BLaER1 treated with 17β-estradiol and CSF1 and Interleukin-3, amounts not matched to agents 10 nM and 100 nM (cell line): ENCODE results near the gene MSANTD3.

Source experiments
- H3K27ac ChIP-seq, 11 experiments: shearing (Covaris generic); formaldehyde crosslinking; 2 replicates each; pipeline ENCODE4 v1.8.1; 2022
- H3K27me3 ChIP-seq, 11 experiments: shearing (Covaris generic); formaldehyde crosslinking; 2 replicates each; pipeline ENCODE4 v1.8.1; 2022
- H3K36me3 ChIP-seq, 11 experiments: shearing (Covaris generic); formaldehyde crosslinking; 2 replicates each; pipeline ENCODE4 v1.8.1; 2022
- H3K4me1 ChIP-seq, 10 experiments: shearing (Covaris generic); formaldehyde crosslinking; 2 replicates each; pipeline ENCODE4 v1.8.1; 2022
- H3K4me2 ChIP-seq, 11 experiments: shearing (Covaris generic); formaldehyde crosslinking; 2 replicates each; pipeline ENCODE4 v1.8.1; 2022
- H3K4me3 ChIP-seq, 10 experiments: shearing (Covaris generic); formaldehyde crosslinking; 2 replicates each; pipeline ENCODE4 v1.8.1; 2022
- H3K9ac ChIP-seq, 11 experiments: shearing (Covaris generic); formaldehyde crosslinking; 2 replicates each; pipeline ENCODE4 v1.8.1; 2022
- H3K9me3 ChIP-seq, 11 experiments: shearing (Covaris generic); formaldehyde crosslinking; replicated peaks in 1 of 11; 2 replicates each; pipeline ENCODE4 v1.8.1; 2022
- H4K20me1 ChIP-seq, 11 experiments: shearing (Covaris generic); formaldehyde crosslinking; 2 replicates each; pipeline ENCODE4 v1.8.1; 2022
- Cebpa-rat ChIP-seq, 11 experiments: shearing (Covaris generic); IDR thresholded peaks; 2 replicates each; pipeline ENCODE4 v1.8.1; 2022

Gene MSANTD3

DNA sequence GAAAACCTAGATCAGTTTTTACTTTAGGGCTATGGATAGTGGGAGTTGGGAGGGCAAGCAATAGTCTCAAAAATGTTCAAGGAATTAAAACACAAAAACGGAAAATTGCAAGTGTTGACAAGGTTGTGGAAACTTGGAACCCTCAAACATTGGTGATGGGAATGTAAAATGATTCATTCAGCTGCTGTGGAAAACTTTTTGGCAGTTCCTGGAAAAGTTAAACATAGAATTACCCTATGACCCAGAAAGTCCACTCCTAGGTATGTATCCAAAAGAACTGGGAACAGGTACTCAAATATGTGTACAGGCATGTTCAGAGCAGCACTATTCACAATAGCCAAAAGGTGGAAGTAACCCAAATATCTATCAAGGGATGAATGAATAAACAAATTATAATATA, 1.2 kb upstream of the MSANTD3 start:
- Histone ChIP-seq H3K4me2 (peak overlapping the region in 7 of 11 experiments; percentile 73 to 91 (median 82); a peak in 13 of 22 replicates), H3K9me3 (no peaks in the 10 kb centered on the region), H3K27me3 (no peaks in the 10 kb centered on the region), H3K36me3 (0 out of 22 replicates have a peak, but pooled peaks cover 0 to 4% (median 0%) of the 10 kb centered on the region in 11 experiments), H3K27ac (peak overlapping the region in 4 of 11 experiments; percentile 80 to 88 (median 86); a peak in 2 of 22 replicates), H3K9ac (no peak overlapping the region; a peak in 1 of 22 replicates), H3K4me1 (peaks cover 22 to 34% (median 31%) of the 10 kb centered on the region in 10 experiments), H3K4me3 (no peak overlapping the region), H4K20me1 (peaks cover 0 to 16% (median 0%) of the 10 kb centered on the region in 11 experiments; a peak in 4 of 22 replicates)
- TF ChIP-seq Cebpa-rat (IDR thresholded peaks at IDR 0.05): no peak

DNA sequence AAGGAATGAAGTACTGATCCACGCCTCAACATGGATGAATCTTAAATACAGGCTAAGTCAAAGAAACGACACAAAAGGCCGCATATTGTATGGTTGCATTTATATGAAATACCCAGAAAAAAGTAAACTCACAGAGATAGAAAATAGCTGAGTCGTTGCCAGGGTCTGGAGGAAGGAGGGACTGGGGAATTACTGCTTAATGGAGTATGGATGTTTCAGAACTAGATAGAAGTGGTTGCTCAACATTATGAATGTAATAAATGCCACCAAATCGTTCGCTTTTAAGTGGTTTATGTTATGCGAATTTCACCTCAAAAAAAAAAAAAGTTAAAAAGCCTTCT, 784 bp upstream of the MSANTD3 start:
- Histone ChIP-seq H4K20me1 (peaks cover 0 to 17% (median 0%) of the 10 kb centered on the region in 11 experiments; a peak in 5 of 22 replicates), H3K4me1 (peaks cover 22 to 34% (median 31%) of the 10 kb centered on the region in 10 experiments), H3K36me3 (0 out of 22 replicates have a peak, but pooled peaks cover 0 to 4% (median 0%) of the 10 kb centered on the region in 11 experiments), H3K9ac (peak overlapping the region; percentile 81 to 95 (median 89); a peak in 20 of 22 replicates), H3K4me2 (peak overlapping the region; percentile 73 to 91 (median 85)), H3K27ac (peak overlapping the region in 9 of 11 experiments; percentile 70 to 88 (median 85); a peak in 17 of 22 replicates), H3K27me3 (no peaks in the 10 kb centered on the region), H3K4me3 (peak overlapping the region; percentile 75 to 91 (median 84); a peak in 19 of 20 replicates), H3K9me3 (no peaks in the 10 kb centered on the region)
- TF ChIP-seq Cebpa-rat (IDR thresholded peaks at IDR 0.05): 0 out of 22 replicates have a peak, but pooled peaks of 1 of the 11 experiments have one; percentile 24

- peak overlapping the region; percentile 75 to 91 (median 84) for H3K4me3 ChIP-seq
- peak overlapping the region; percentile 81 to 95 (median 89) for H3K9ac ChIP-seq
- no peaks in the 10 kb centered on the region for H3K27me3 ChIP-seq
- TF ChIP-seq Cebpa-rat (IDR thresholded peaks at IDR 0.05): no peak
- H4K20me1 ChIP-seq: peaks cover 0 to 23% (median 0%) of the 10 kb centered on the region in 11 experiments; a peak in 5 of 22 replicates
- H3K4me1 ChIP-seq: peaks cover 22 to 34% (median 31%) of the 10 kb centered on the region in 10 experiments
- H3K36me3 ChIP-seq: peaks cover 0 to 5% (median 0%) of the 10 kb centered on the region in 11 experiments; a peak in 3 of 22 replicates
- H3K9me3 ChIP-seq: no peaks in the 10 kb centered on the region
- peak overlapping the region; percentile 50 to 88 (median 84); a peak in 21 of 22 replicates for H3K27ac ChIP-seq
- peak overlapping the region; percentile 80 to 94 (median 89) for H3K4me2 ChIP-seq
These were observed 672 bp downstream of the MSANTD3 start for GRCh38 chr9:100427366-100428263.

DNA sequence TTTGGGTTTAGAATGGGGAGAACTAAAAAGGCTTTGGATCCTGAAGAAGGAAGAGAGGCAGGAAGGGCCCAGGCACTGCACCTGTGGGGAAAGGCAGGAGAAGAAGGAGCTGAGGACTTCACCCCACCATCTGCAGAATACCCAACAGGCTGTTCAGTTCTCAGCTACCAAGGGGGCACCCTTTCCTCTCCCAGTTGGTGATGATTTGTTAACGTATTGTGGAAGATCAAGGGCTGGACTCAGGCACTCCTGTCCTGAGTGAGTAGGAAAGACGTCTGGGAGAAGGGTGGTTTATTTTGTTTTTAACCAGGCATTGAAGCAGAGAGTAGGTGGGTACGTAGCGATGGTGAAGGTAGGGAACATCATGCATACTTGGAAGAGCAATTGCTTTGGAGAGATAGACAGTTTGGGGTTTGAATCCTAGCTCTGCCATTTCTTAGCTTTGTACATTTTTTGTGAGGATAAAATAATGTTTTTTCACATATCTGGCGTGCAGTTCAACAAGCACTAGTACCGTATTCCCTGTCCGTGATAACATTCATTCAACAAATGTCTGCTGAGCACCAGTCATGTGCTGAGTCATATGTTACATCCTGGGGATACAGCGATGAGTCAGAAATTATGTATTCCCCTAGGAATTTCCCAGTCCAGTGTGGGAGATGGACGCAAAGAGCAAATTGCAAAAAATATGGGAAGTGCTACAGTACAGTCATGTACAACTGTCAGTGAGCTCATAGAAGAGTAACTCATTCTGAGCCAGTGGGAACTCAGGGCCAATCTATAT, 2.1 kb downstream of the MSANTD3 start:
- Histone ChIP-seq H3K4me3 (peak overlapping the region in 4 of 10 experiments; percentile 11 to 90 (median 86); a peak in 2 of 20 replicates), H4K20me1 (peaks cover 0 to 30% (median 0%) of the 10 kb centered on the region in 11 experiments; a peak in 5 of 22 replicates), H3K4me2 (peak overlapping the region; percentile 80 to 94 (median 89)), H3K9ac (peak overlapping the region in 2 of 11 experiments; percentile 90 to 95; a peak in 1 of 22 replicates), H3K27ac (0 out of 22 replicates have a peak overlapping the region, but pooled peaks of 2 of the 11 experiments have one; percentile 1 to 34), H3K27me3 (no peaks in the 10 kb centered on the region), H3K9me3 (no peaks in the 10 kb centered on the region), H3K4me1 (peaks cover 22 to 34% (median 31%) of the 10 kb centered on the region in 10 experiments), H3K36me3 (peaks cover 0 to 6% (median 0%) of the 10 kb centered on the region in 11 experiments; a peak in 3 of 22 replicates)
- TF ChIP-seq Cebpa-rat (IDR thresholded peaks at IDR 0.05): no peak

GRCh38 chr9:100430286-100430940, 3.5 kb downstream of the MSANTD3 start:
- no peak overlapping the region for H3K4me3 ChIP-seq
- no peaks in the 10 kb centered on the region for H3K27me3 ChIP-seq
- no peak overlapping the region for H3K4me2 ChIP-seq
- no peaks in the 10 kb centered on the region for H3K9me3 ChIP-seq
- H3K9ac ChIP-seq: no peak overlapping the region
- TF ChIP-seq Cebpa-rat (IDR thresholded peaks at IDR 0.05): no peak
- H4K20me1 ChIP-seq: peaks cover 0 to 40% (median 0%) of the 10 kb centered on the region in 11 experiments; a peak in 5 of 22 replicates
- H3K27ac ChIP-seq: no peak overlapping the region
- peaks cover 22 to 34% (median 31%) of the 10 kb centered on the region in 10 experiments for H3K4me1 ChIP-seq
- peaks cover 0 to 7% (median under 1%) of the 10 kb centered on the region in 11 experiments; a peak in 3 of 22 replicates for H3K36me3 ChIP-seq

DNA sequence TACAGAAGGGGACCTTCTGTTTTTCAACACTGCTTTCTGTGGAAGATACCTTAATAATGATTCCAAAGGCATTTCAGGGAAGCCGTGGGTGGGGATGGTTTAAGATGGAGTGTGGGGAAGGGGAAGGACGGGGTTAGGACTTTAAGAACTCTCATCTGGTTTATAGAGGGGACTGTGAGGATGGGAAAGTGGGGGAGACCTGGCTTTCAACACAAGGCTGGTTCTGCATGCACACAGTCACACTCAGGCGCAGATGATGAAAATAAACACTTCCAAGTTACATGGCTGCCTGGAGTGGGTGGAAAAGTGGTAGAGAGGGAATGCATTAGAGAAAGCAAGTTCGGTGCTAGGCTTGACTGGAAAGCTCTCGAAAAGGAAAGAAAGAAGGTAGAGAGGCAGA, 4.9 kb downstream of the MSANTD3 start:
- H3K4me1 ChIP-seq: peaks cover 19 to 24% (median 22%) of the 10 kb centered on the region in 10 experiments

DNA sequence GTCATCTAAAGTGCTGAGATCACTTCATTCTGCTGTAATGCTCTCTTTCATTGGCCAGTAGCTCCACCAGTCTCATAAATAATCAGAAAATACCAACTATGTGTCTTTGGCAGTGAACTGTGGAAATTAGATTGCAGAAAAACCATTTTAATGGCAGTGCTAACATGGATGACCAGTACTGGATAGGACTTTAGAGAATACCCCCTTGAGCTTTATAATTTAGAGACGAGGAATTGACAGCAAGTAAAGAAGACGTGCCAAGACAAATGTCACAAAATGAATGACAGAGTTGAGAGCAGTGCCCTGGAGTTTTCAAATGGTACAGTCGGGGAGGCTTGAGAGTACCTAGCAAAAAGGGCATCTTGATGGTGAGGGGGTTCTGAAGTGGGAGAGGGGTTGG, 5.8 kb downstream of the MSANTD3 start:
- no peak for TF ChIP-seq Cebpa-rat (IDR thresholded peaks at IDR 0.05)
- H3K36me3 ChIP-seq: peaks cover 0 to 9% (median 4%) of the 10 kb centered on the region in 11 experiments; a peak in 4 of 22 replicates
- H4K20me1 ChIP-seq: peaks cover 0 to 55% (median 0%) of the 10 kb centered on the region in 11 experiments; a peak in 7 of 22 replicates
- H3K4me3 ChIP-seq: no peak overlapping the region
- peaks cover 17 to 23% (median 21%) of the 10 kb centered on the region in 10 experiments for H3K4me1 ChIP-seq
- H3K27ac ChIP-seq: no peak overlapping the region
- H3K4me2 ChIP-seq: no peak overlapping the region
- no peak overlapping the region for H3K9ac ChIP-seq
- H3K27me3 ChIP-seq: no peaks in the 10 kb centered on the region
- no peaks in the 10 kb centered on the region for H3K9me3 ChIP-seq

More for the DNA sequence above, 4.9 kb downstream of the MSANTD3 start:
- Histone ChIP-seq H3K4me2 (no peak overlapping the region), H3K27ac (no peak overlapping the region), H4K20me1 (peaks cover 0 to 47% (median 0%) of the 10 kb centered on the region in 11 experiments; a peak in 7 of 22 replicates), H3K9me3 (no peaks in the 10 kb centered on the region), H3K4me3 (no peak overlapping the region), H3K9ac (no peak overlapping the region), H3K36me3 (peaks cover 0 to 9% (median 4%) of the 10 kb centered on the region in 11 experiments; a peak in 4 of 22 replicates), H3K27me3 (no peaks in the 10 kb centered on the region)
- no peak for TF ChIP-seq Cebpa-rat (IDR thresholded peaks at IDR 0.05)

GRCh38 chr9:100436571-100436970, 9.6 kb downstream of the MSANTD3 start:
- H3K4me3 ChIP-seq: no peak overlapping the region
- no peak overlapping the region for H3K27ac ChIP-seq
- H3K9me3 ChIP-seq: no peaks in the 10 kb centered on the region
- H3K27me3 ChIP-seq: no peaks in the 10 kb centered on the region
- H3K4me1 ChIP-seq: no peaks in the 10 kb centered on the region
- no peak overlapping the region for H3K4me2 ChIP-seq
- peaks cover 0 to 12% (median 0%) of the 10 kb centered on the region in 11 experiments; a peak in 5 of 22 replicates for H3K36me3 ChIP-seq
- TF ChIP-seq Cebpa-rat (IDR thresholded peaks at IDR 0.05): no peak
- peaks cover 0 to 56% (median 2%) of the 10 kb centered on the region in 11 experiments; a peak in 7 of 22 replicates for H4K20me1 ChIP-seq
- H3K9ac ChIP-seq: no peak overlapping the region
